GM23338 (cell line): ENCODE data around the gene ALKAL2. TPM values are rescaled to one million over a fixed set of nuclear protein-coding genes. Genes with fewer than 3 reads are reported as not detected.

Source experiments
- ATAC-seq: fragments of 200-7000 bp; cut with Tn5 transposase; 3 replicates; pipeline ENCODE4 v1.9.1; 2020
- DNase-seq: peaks from one replicate; pipeline ENCODE4 v3.0.0-alpha.2; 2015; ENCODE audit warnings: low spot score
- H2AFZ ChIP-seq: fragments of 200-600 bp; sonication (generic); 2 replicates; pipeline ENCODE4 v1.8.0; 2016; ENCODE audit warnings: antibody characterized with exemption, mild to moderate bottlenecking, moderate library complexity
- H3F3A ChIP-seq: fragments of 200-600 bp; sonication (generic); replicated peaks from 2 replicates; pipeline ENCODE4 v1.8.0; 2017; ENCODE audit warnings: antibody characterized with exemption, mixed run types, low read depth
- H3K27ac ChIP-seq: fragments of 200-600 bp; sonication (generic); 2 replicates; pipeline ENCODE4 v1.6.1; 2016; ENCODE audit warnings: low read depth
- H3K27me3 ChIP-seq: fragments of 200-600 bp; sonication (generic); 2 replicates; pipeline ENCODE4 v1.8.0; 2016; ENCODE audit warnings: mild to moderate bottlenecking, mixed run types, moderate library complexity; ENCODE audit not compliant: insufficient read depth
- H3K36me3 ChIP-seq: fragments of 200-600 bp; sonication (generic); 2 replicates; pipeline ENCODE4 v1.8.0; 2016; ENCODE audit warnings: mild to moderate bottlenecking; ENCODE audit not compliant: insufficient read depth
- H3K4me1 ChIP-seq: fragments of 200-600 bp; sonication (generic); 2 replicates; pipeline ENCODE4 v1.8.0; 2016; ENCODE audit warnings: mild to moderate bottlenecking, moderate library complexity; ENCODE audit not compliant: insufficient read depth
- H3K4me2 ChIP-seq: fragments of 200-600 bp; sonication (generic); 2 replicates; pipeline ENCODE4 v1.7.1; 2017; ENCODE audit warnings: mixed run types
- H3K4me3 ChIP-seq: fragments of 200-600 bp; sonication (generic); 2 replicates; pipeline ENCODE4 v1.6.1; 2016; ENCODE audit warnings: mixed run types
- H3K79me2 ChIP-seq: fragments of 200-600 bp; sonication (generic); replicated peaks from 2 replicates; pipeline ENCODE4 v1.8.0; 2017; ENCODE audit warnings: mild to moderate bottlenecking; ENCODE audit not compliant: insufficient read depth
- H3K9me2 ChIP-seq: fragments of 200-600 bp; sonication (generic); 2 replicates; pipeline ENCODE4 v1.8.0; 2017; ENCODE audit not compliant: insufficient read depth
- H4K20me1 ChIP-seq: fragments of 200-600 bp; sonication (generic); replicated peaks from 2 replicates; pipeline ENCODE4 v1.8.0; 2017; ENCODE audit warnings: mild to moderate bottlenecking; ENCODE audit not compliant: insufficient read depth
- H3K27ac Mint-ChIP-seq: 2 replicates; pipeline ENCODE4 v1.8.0; 2020; ENCODE audit warnings: inconsistent platforms, mild to moderate bottlenecking, moderate library complexity, mixed read lengths
- H3K27me3 Mint-ChIP-seq: 3 replicates; pipeline ENCODE4 v1.8.0; 2022; ENCODE audit warnings: low read depth, mild to moderate bottlenecking, moderate library complexity, mixed read lengths, inconsistent platforms; ENCODE audit not compliant: insufficient read depth, poor library complexity
- H3K36me3 Mint-ChIP-seq: 3 replicates; pipeline ENCODE4 v1.8.0; 2021; ENCODE audit warnings: low read depth, mild to moderate bottlenecking, inconsistent platforms, moderate library complexity, mixed read lengths
- H3K4me1 Mint-ChIP-seq: 3 replicates; pipeline ENCODE4 v1.8.0; 2020; ENCODE audit warnings: mild to moderate bottlenecking, inconsistent platforms, mixed read lengths
- H3K4me3 Mint-ChIP-seq: 3 replicates; pipeline ENCODE4 v1.8.0; 2021; ENCODE audit warnings: moderate library complexity, mild to moderate bottlenecking, inconsistent platforms, mixed read lengths
- H3K9me3 Mint-ChIP-seq: 3 replicates; pipeline ENCODE4 v1.8.0; 2020; ENCODE audit warnings: moderate library complexity, mild to moderate bottlenecking, inconsistent platforms, mixed read lengths
- CTCF ChIP-seq, 2 experiments: fragments of 200-600 bp in 1 of 2; sonication (generic) in 1 of 2; conservative IDR thresholded peaks; 2 replicates each; pipeline versions ENCODE4 v1.5.1 to v1.6.1; 2016 to 2017; ENCODE audit warnings: antibody characterized with exemption in 2 of 2, low read depth in 2 of 2, mild to moderate bottlenecking in 2 of 2, moderate library complexity in 1 of 2
- JUNB ChIP-seq: IDR thresholded peaks from one replicate; pipeline ENCODE4 v1.6.1; 2016; ENCODE audit warnings: antibody characterized with exemption; ENCODE audit not compliant: unreplicated experiment
- POLR2AphosphoS5 ChIP-seq: IDR thresholded peaks from 2 replicates; pipeline ENCODE4 v1.6.1; 2016; ENCODE audit warnings: antibody characterized with exemption, low read depth
- ZNF331 ChIP-seq: fragments of 250-450 bp; sonication (Bioruptor Pico); IDR thresholded peaks from 2 replicates; pipeline ENCODE4 v1.5.0; 2020; ENCODE audit warnings: low read depth, mild to moderate bottlenecking, moderate library complexity
- ZNF462 ChIP-seq: fragments of 250-450 bp; sonication (Bioruptor Pico); IDR thresholded peaks from 2 replicates; pipeline ENCODE4 v1.5.0; 2020; ENCODE audit warnings: mild to moderate bottlenecking, moderate library complexity
- polyA plus RNA-seq: library from polyadenylated mRNA; unstranded; fragments of >200 nt; fragmentation: Nextera tagmentation; extraction: Ambion mirVana; gene quantifications from 2 replicates; pipeline ENCODE4 v1.2.1, GENCODE V29; 2016
- total RNA-seq: library from RNA; depleted of rRNA; stranded (reverse); fragments of >200 nt; shearing (Covaris generic); gene quantifications from 2 replicates; pipeline ENCODE4 v1.2.3, GENCODE V29; 2014

ALKAL2 gene
- total and polyA plus RNA-seq, 2 experiments from 2014 or later, result 6.4 to 12.1 TPM

GRCh38 chr2:284896-285492 is 2.9 kb downstream of the ALKAL2 start (continued):
- no peak for TF ChIP-seq ZNF462 (CRISPR knock-in tag)
- no peak for TF ChIP-seq ZNF331 (CRISPR knock-in tag)
- TF ChIP-seq JUNB, result no peak
- no peak for TF ChIP-seq CTCF (conservative IDR thresholded peaks at IDR 0.05; ENCODE audit: low read depth in 2 of 2)

GRCh38 chr2:283996-284794 is 3.7 kb downstream of the ALKAL2 start:
- Mint-ChIP-seq H3K27ac (no peak overlapping the region), H3K36me3 (peaks cover 26% of the 10 kb centered on the region; the same call in 2 of the 3 replicates), H3K9me3 (no peaks in the 10 kb centered on the region; the same call in 2 of the 3 replicates), H3K4me3 (peak overlapping the region; percentile 18; the same call in 1 of the 3 replicates), H3K4me1 (peaks cover 42% of the 10 kb centered on the region), H3K27me3 (peaks cover 26% of the 10 kb centered on the region)
- ATAC-seq (peak; percentile 46), DNase-seq (peak; percentile 45)
- H3F3A ChIP-seq, result peaks cover 15% of the 10 kb centered on the region
- H3K4me3 ChIP-seq, result peak overlapping the region; percentile 33
- peak overlapping the region; percentile 84 for H3K4me2 ChIP-seq
- 0 out of 2 replicates have a peak, but pooled peaks cover 18% of the 10 kb centered on the region for H3K36me3 ChIP-seq
- no peaks in the 10 kb centered on the region for H3K9me2 ChIP-seq
- peaks cover 29% of the 10 kb centered on the region for H3K27me3 ChIP-seq
- H4K20me1 ChIP-seq, result no peaks in the 10 kb centered on the region; the same call in 1 of the 2 replicates
- H3K27ac ChIP-seq, result no peak overlapping the region
- H3K79me2 ChIP-seq, result peaks cover 9% of the 10 kb centered on the region; the same call in 1 of the 2 replicates
- H2AFZ ChIP-seq, result no peak overlapping the region
- peaks cover 43% of the 10 kb centered on the region for H3K4me1 ChIP-seq
- TF ChIP-seq ZNF462 (CRISPR knock-in tag) (peak; percentile 95), POLR2AphosphoS5 (no peak)
